ENCODE results near the gene TCAIM.

DNA sequence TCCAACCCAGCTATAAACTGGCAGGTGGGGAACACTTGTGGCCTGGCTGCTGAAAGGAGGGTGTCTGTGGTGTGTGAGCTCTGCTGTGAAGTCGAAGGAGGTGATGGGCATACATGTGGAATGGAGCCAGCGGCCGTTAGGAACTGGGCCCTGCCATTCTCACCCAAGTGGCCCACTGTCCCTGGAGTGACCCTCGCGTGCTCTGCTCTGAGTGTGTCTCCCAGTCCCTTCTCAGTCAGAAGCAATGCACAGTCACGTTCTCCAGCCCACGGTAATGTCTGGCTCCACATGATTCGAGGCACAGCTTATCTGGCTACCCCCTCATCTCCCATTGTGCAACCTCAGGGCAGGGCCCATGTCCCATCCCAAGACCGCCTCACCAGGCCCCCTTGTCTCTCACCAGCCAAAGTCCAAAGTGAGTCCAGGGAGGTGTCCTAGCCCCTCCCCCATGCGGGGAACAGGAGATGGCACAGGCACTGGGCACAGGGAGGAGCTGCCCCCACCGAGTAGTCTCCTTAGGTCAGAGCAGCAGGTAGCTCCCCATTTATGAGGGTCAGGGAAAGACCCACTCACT, 76.0 kb downstream of the TCAIM start:
- TF ChIP-seq POLR2AphosphoS5 (IDR thresholded peaks at IDR 0.05; ENCODE audit: low read depth) (no peak), EZH2phosphoT487 (IDR thresholded peaks at IDR 0.05; ENCODE audit: unreplicated experiment) (no peak), EZH2 (IDR thresholded peaks at IDR 0.05; ENCODE audit: low read depth, unreplicated experiment) (no peak), CREB1 (CRISPR knock-in tag; IDR thresholded peaks at IDR 0.05; ENCODE audit: low read depth) (no peak)
- TF ChIP-seq, protein P1, sequence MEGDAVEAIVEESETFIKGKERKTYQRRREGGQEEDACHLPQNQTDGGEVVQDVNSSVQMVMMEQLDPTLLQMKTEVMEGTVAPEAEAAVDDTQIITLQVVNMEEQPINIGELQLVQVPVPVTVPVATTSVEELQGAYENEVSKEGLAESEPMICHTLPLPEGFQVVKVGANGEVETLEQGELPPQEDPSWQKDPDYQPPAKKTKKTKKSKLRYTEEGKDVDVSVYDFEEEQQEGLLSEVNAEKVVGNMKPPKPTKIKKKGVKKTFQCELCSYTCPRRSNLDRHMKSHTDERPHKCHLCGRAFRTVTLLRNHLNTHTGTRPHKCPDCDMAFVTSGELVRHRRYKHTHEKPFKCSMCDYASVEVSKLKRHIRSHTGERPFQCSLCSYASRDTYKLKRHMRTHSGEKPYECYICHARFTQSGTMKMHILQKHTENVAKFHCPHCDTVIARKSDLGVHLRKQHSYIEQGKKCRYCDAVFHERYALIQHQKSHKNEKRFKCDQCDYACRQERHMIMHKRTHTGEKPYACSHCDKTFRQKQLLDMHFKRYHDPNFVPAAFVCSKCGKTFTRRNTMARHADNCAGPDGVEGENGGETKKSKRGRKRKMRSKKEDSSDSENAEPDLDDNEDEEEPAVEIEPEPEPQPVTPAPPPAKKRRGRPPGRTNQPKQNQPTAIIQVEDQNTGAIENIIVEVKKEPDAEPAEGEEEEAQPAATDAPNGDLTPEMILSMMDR (conservative IDR thresholded peaks at IDR 0.05; ENCODE audit: low read depth in 2 of 2): no peak
- TF ChIP-seq, protein P2, sequence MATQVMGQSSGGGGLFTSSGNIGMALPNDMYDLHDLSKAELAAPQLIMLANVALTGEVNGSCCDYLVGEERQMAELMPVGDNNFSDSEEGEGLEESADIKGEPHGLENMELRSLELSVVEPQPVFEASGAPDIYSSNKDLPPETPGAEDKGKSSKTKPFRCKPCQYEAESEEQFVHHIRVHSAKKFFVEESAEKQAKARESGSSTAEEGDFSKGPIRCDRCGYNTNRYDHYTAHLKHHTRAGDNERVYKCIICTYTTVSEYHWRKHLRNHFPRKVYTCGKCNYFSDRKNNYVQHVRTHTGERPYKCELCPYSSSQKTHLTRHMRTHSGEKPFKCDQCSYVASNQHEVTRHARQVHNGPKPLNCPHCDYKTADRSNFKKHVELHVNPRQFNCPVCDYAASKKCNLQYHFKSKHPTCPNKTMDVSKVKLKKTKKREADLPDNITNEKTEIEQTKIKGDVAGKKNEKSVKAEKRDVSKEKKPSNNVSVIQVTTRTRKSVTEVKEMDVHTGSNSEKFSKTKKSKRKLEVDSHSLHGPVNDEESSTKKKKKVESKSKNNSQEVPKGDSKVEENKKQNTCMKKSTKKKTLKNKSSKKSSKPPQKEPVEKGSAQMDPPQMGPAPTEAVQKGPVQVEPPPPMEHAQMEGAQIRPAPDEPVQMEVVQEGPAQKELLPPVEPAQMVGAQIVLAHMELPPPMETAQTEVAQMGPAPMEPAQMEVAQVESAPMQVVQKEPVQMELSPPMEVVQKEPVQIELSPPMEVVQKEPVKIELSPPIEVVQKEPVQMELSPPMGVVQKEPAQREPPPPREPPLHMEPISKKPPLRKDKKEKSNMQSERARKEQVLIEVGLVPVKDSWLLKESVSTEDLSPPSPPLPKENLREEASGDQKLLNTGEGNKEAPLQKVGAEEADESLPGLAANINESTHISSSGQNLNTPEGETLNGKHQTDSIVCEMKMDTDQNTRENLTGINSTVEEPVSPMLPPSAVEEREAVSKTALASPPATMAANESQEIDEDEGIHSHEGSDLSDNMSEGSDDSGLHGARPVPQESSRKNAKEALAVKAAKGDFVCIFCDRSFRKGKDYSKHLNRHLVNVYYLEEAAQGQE (IDR thresholded peaks at IDR 0.05; ENCODE audit: unreplicated experiment): no peak

Measured in GM23338 (cell line).